ENCODE results near the gene ADCY9. TPM values are rescaled to one million over a fixed set of nuclear protein-coding genes. Genes with fewer than 3 reads are reported as not detected.

Gene ADCY9
- polyA plus RNA-seq, 2 of the 4 experiments (the other 2 are of a cell fraction): 6.2 to 7.6 TPM

DNA sequence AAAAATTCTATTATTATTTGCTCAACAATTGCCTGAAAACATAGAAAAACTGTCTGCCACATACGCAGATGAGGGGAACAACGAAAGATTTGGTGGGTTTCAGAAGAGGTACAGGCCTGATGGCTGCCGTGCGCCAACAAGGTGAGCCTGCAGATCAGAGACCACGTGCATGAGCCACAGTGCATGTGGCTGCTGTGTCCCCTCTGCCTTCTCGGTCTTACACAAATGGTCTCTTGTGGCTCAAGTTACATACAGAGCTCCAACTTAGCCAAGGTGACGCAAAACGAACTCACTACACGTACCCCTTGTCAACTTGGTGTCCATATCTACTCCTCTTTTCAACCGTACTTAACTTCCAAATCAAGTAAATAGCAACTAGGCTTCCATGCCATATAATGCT, 82.3 kb downstream of the ADCY9 start:
- no peaks in the 10 kb centered on the region for H3K9me3 ChIP-seq
- ChIA-PET POLR2A (no interaction called here), CTCF (interaction anchor here (1.0 to 1.6 kb wide), 4 partner anchors 8 to 369 kb away, joined by 3 read pairs; no protein-coding TSS in a partner anchor)

DNA sequence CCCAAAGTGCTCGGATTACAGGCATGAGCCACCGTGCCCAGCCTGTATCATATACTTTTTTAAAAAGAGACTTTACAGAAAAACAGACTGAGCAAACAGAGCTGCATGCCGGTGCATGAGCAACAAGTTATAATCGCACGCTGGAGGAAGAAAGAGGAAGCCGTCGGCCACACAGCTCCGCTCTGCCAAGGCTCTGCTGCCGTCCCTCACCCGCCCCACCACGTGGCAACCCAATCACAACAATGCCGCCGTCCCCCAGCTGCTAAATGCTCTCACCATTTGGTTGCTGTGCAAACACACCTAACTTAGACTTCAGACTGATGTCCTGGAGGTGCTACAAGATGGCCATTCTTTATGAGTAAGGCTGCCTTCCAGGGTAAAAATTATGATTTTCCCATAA, 83.5 kb downstream of the ADCY9 start:
- TF ChIP-seq, protein P1, sequence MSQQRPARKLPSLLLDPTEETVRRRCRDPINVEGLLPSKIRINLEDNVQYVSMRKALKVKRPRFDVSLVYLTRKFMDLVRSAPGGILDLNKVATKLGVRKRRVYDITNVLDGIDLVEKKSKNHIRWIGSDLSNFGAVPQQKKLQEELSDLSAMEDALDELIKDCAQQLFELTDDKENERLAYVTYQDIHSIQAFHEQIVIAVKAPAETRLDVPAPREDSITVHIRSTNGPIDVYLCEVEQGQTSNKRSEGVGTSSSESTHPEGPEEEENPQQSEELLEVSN (IDR thresholded peaks at IDR 0.05; ENCODE audit: borderline replicate concordance, low read depth): no peak
- TF ChIP-seq, protein P2, sequence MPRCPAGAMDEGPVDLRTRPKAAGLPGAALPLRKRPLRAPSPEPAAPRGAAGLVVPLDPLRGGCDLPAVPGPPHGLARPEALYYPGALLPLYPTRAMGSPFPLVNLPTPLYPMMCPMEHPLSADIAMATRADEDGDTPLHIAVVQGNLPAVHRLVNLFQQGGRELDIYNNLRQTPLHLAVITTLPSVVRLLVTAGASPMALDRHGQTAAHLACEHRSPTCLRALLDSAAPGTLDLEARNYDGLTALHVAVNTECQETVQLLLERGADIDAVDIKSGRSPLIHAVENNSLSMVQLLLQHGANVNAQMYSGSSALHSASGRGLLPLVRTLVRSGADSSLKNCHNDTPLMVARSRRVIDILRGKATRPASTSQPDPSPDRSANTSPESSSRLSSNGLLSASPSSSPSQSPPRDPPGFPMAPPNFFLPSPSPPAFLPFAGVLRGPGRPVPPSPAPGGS (IDR thresholded peaks at IDR 0.05): no peak
- no peak for TF ChIP-seq FOXS1 (CRISPR knock-in tag; IDR thresholded peaks at IDR 0.05)
- ATAC-seq: no peak
- no peak for DNase-seq (ENCODE audit: low read depth in 1 of 2, low spot score in 1 of 2)
- no peaks in the 10 kb centered on the region for H3K9me3 ChIP-seq
- ChIA-PET POLR2A (no interaction called here), CTCF (interaction anchor here (1.5 kb wide), 1 partner anchor 9 kb away, joined by 3 read pairs; no protein-coding TSS in a partner anchor)
- WGBS (ENCODE audit: missing lambda C conversion rate): 83% methylated on average over 13 of the region's 13 CpGs
- no peak for FAIRE-seq
- no peak overlapping the region for H3K4me3 ChIP-seq
- H3K27ac ChIP-seq: no peak overlapping the region
- H3K4me1 ChIP-seq: no peaks in the 10 kb centered on the region
- H3K4me2 ChIP-seq: no peak overlapping the region

More for the DNA sequence above, 82.3 kb downstream of the ADCY9 start:
- FAIRE-seq: no peak
- 93% methylated on average over 10 of the region's 10 CpGs for WGBS (ENCODE audit: missing lambda C conversion rate)
- no peak for ATAC-seq
- TF ChIP-seq TP53 (CRISPR knock-in tag; IDR thresholded peaks at IDR 0.05): no peak
- no peak for TF ChIP-seq CHD4 (IDR thresholded peaks at IDR 0.05; ENCODE audit: borderline replicate concordance)
- TF ChIP-seq CEBPB (IDR thresholded peaks at IDR 0.05): no peak
- no peak for TF ChIP-seq EP300 (IDR thresholded peaks at IDR 0.05)
- TF ChIP-seq FOSL2 (IDR thresholded peaks at IDR 0.05): no peak
- no peak for TF ChIP-seq FOSL2 (CRISPR knock-in tag; IDR thresholded peaks at IDR 0.05)
- TF ChIP-seq ZFP36 (IDR thresholded peaks at IDR 0.05; ENCODE audit: borderline replicate concordance, partially characterized antibody): no peak
- no peak for TF ChIP-seq POLR2AphosphoS2 (conservative IDR thresholded peaks at IDR 0.05; ENCODE audit: low read length)
- no peak for DNase-seq (ENCODE audit: low read depth in 1 of 2, low spot score in 1 of 2)
- H3K4me2 ChIP-seq: no peak overlapping the region
- no peak overlapping the region for H3K27ac ChIP-seq
- H3K4me3 ChIP-seq: no peak overlapping the region
- no peaks in the 10 kb centered on the region for H3K4me1 ChIP-seq

DNA sequence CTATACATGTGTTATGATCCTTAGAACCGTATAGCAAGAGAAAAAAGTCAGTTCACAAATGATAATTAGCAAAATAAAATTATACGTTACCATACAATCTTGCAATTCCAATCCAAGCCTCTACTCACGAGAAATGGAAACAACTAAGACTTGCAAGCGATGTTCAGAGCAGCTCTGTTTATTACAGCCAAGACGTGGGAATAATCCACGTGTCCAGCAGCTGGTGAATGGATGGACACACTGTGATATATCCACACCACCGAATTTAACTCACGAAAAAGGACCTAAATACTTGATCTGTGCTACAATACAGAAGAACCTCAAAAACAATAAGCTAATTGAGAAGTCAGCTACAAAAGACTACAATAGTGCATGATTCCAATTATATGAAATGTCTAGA, 88.1 kb downstream of the ADCY9 start:
- ChIA-PET CTCF (interaction anchor here (0.6 to 1.0 kb wide), 3 partner anchors 89 to 149 kb away, joined by 3 to 4 read pairs (median 3); no protein-coding TSS in a partner anchor), POLR2A (no interaction called here)
- H3K4me2 ChIP-seq: no peak overlapping the region
- no peak overlapping the region for H3K27ac ChIP-seq
- 93% methylated on average over 8 of the region's 8 CpGs for WGBS (ENCODE audit: missing lambda C conversion rate)
- H3K4me3 ChIP-seq: no peak overlapping the region
- H3K9me3 ChIP-seq: no peaks in the 10 kb centered on the region
- FAIRE-seq (no peak), ATAC-seq (no peak), DNase-seq (ENCODE audit: low read depth in 1 of 2, low spot score in 1 of 2) (no peak)
- no peak for TF ChIP-seq ZFP36 (IDR thresholded peaks at IDR 0.05; ENCODE audit: borderline replicate concordance, partially characterized antibody)
- no peak for TF ChIP-seq RCOR1 (IDR thresholded peaks at IDR 0.05; ENCODE audit: low read depth, low read length)
- TF ChIP-seq, protein P1 (IDR thresholded peaks at IDR 0.05; ENCODE audit: borderline replicate concordance, low read depth): no peak
- no peak for TF ChIP-seq POLR2A (IDR thresholded peaks at IDR 0.05; ENCODE audit: low read length)
- TF ChIP-seq, protein P3, sequence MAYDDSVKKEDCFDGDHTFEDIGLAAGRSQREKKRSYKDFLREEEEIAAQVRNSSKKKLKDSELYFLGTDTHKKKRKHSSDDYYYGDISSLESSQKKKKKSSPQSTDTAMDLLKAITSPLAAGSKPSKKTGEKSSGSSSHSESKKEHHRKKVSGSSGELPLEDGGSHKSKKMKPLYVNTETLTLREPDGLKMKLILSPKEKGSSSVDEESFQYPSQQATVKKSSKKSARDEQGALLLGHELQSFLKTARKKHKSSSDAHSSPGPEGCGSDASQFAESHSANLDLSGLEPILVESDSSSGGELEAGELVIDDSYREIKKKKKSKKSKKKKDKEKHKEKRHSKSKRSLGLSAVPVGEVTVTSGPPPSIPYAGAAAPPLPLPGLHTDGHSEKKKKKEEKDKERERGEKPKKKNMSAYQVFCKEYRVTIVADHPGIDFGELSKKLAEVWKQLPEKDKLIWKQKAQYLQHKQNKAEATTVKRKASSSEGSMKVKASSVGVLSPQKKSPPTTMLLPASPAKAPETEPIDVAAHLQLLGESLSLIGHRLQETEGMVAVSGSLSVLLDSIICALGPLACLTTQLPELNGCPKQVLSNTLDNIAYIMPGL (CRISPR knock-in tag; IDR thresholded peaks at IDR 0.05; ENCODE audit: borderline replicate concordance): no peak
- no peak for TF ChIP-seq KDM5A (IDR thresholded peaks at IDR 0.05)
- no peak for TF ChIP-seq JUN (IDR thresholded peaks at IDR 0.05)
- no peak for TF ChIP-seq KDM1A (IDR thresholded peaks at IDR 0.05; ENCODE audit: low read depth)
- TF ChIP-seq, protein P4, sequence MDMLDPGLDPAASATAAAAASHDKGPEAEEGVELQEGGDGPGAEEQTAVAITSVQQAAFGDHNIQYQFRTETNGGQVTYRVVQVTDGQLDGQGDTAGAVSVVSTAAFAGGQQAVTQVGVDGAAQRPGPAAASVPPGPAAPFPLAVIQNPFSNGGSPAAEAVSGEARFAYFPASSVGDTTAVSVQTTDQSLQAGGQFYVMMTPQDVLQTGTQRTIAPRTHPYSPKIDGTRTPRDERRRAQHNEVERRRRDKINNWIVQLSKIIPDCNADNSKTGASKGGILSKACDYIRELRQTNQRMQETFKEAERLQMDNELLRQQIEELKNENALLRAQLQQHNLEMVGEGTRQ (IDR thresholded peaks at IDR 0.05): no peak
- no peak for TF ChIP-seq CBX8 (IDR thresholded peaks at IDR 0.05)
- TF ChIP-seq, protein P5, sequence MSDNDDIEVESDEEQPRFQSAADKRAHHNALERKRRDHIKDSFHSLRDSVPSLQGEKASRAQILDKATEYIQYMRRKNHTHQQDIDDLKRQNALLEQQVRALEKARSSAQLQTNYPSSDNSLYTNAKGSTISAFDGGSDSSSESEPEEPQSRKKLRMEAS (IDR thresholded peaks at IDR 0.05): no peak
- TF ChIP-seq, protein P6, sequence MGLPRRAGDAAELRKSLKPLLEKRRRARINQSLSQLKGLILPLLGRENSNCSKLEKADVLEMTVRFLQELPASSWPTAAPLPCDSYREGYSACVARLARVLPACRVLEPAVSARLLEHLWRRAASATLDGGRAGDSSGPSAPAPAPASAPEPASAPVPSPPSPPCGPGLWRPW (IDR thresholded peaks at IDR 0.05): no peak
- no peak for TF ChIP-seq GATA3 (IDR thresholded peaks at IDR 0.05; ENCODE audit: borderline replicate concordance)
- no peaks in the 10 kb centered on the region for H3K4me1 ChIP-seq

All from A549 (cell line).